HepG2 (cell line): ENCODE data around the gene TAF12. TPM values are rescaled to one million over a fixed set of nuclear protein-coding genes. Genes with fewer than 3 reads are reported as not detected.
A peak's percentile ranks its signal among the peaks of the same experiment; 100 is the strongest.

ENCODE experiments used
- ATRX ChIP-seq: sonication (generic); formaldehyde crosslinking; IDR thresholded peaks from 2 replicates; pipeline ENCODE4 v1.4.0; 2020; ENCODE audit warnings: missing genetic modification reagents, borderline replicate concordance
- KDM2A ChIP-seq: sonication (generic); formaldehyde crosslinking; IDR thresholded peaks from 2 replicates; pipeline ENCODE4 v1.4.0; 2020; ENCODE audit warnings: low read depth, missing genetic modification reagents, borderline replicate concordance
- NFRKB ChIP-seq: fragments of 450-650 bp; IDR thresholded peaks from 2 replicates; pipeline ENCODE4 v1.6.1; 2017
- RFXANK ChIP-seq: IDR thresholded peaks from 2 replicates; pipeline ENCODE4 v1.6.1; 2016
- SAP130 ChIP-seq: IDR thresholded peaks from 2 replicates; pipeline ENCODE4 v1.6.1; 2016; ENCODE audit warnings: low read depth
- SATB2 ChIP-seq: sonication (generic); formaldehyde crosslinking; IDR thresholded peaks from 2 replicates; pipeline ENCODE4 v1.5.0; 2020; ENCODE audit warnings: missing genetic modification reagents
- SIX1 ChIP-seq: sonication (generic); formaldehyde crosslinking; IDR thresholded peaks from 2 replicates; pipeline ENCODE4 v1.4.0; 2020; ENCODE audit warnings: missing genetic modification reagents, borderline replicate concordance
- TEAD3 ChIP-seq: optimal IDR thresholded peaks from 2 replicates; pipeline ENCODE3; 2016; ENCODE audit warnings: borderline replicate concordance
- TMF1 ChIP-seq: sonication (generic); formaldehyde crosslinking; IDR thresholded peaks from 2 replicates; pipeline ENCODE4 v1.8.1; 2022; ENCODE audit warnings: low read depth, missing genetic modification reagents
- ZNF121 ChIP-seq: sonication (generic); formaldehyde crosslinking; IDR thresholded peaks from 2 replicates; pipeline ENCODE4 v1.5.0; 2020; ENCODE audit warnings: mild to moderate bottlenecking, missing genetic modification reagents
- ZNF772 ChIP-seq: sonication (generic); formaldehyde crosslinking; IDR thresholded peaks from 2 replicates; pipeline ENCODE4 v1.5.0; 2020; ENCODE audit warnings: mild to moderate bottlenecking, missing genetic modification reagents
- polyA plus RNA-seq, 8 experiments: library from polyadenylated mRNA; depleted of rRNA in 3 of 8; stranded (reverse) in 7 of 8; unstranded in 1 of 8; fragments of >200 nt; fragmentation: Illumina TruSeq in 4 of 8; extraction: Trizol in 4 of 8; gene quantifications; 2 replicates each; pipeline versions ENCODE4 v1.2.1 to v1.2.3, GENCODE V29; 2011 to 2016; ENCODE audit warnings: low read depth in 4 of 8, missing spikeins in 1 of 8, mixed read lengths in 1 of 8; ENCODE audit not compliant: insufficient read depth in 1 of 8
- total RNA-seq, 5 experiments: library from RNA; depleted of rRNA; stranded (reverse); fragments of >200 nt; fragmentation: Illumina TruSeq; extraction: Trizol; gene quantifications; 2 replicates each; pipeline ENCODE4 v1.2.3, GENCODE V29; 2016; ENCODE audit warnings: low read depth in 1 of 5
- TF ChIP-seq, protein P1 (sequence below): fragments of 450-650 bp; IDR thresholded peaks from 2 replicates; pipeline ENCODE4 v1.6.1; 2017
- TF ChIP-seq, protein P2 (sequence below): sonication (generic); formaldehyde crosslinking; IDR thresholded peaks from 2 replicates; pipeline ENCODE4 v1.4.0; 2020; ENCODE audit warnings: missing genetic modification reagents
- TF ChIP-seq, protein P3 (sequence below): sonication (generic); formaldehyde crosslinking; IDR thresholded peaks from 2 replicates; pipeline ENCODE4 v1.5.0; 2020; ENCODE audit warnings: mild to moderate bottlenecking, missing genetic modification reagents, borderline replicate concordance
- TF ChIP-seq, protein P4 (sequence below): sonication (generic); formaldehyde crosslinking; IDR thresholded peaks from 2 replicates; pipeline ENCODE4 v1.8.0; 2022; ENCODE audit warnings: missing genetic modification reagents, low read depth, mild to moderate bottlenecking, borderline replicate concordance
- TF ChIP-seq, protein P5 (sequence below): fragments of 450-650 bp; IDR thresholded peaks from 2 replicates; pipeline ENCODE4 v1.6.1; 2017; ENCODE audit warnings: mild to moderate bottlenecking
- TF ChIP-seq, protein P6 (sequence below): sonication (generic); formaldehyde crosslinking; IDR thresholded peaks from 2 replicates; pipeline ENCODE4 v1.5.0; 2020; ENCODE audit warnings: missing genetic modification reagents
- TF ChIP-seq, protein P7 (sequence below): sonication (generic); formaldehyde crosslinking; IDR thresholded peaks from 2 replicates; pipeline ENCODE4 v1.4.0; 2020; ENCODE audit warnings: missing genetic modification reagents
- TF ChIP-seq, protein P8 (sequence below): sonication (generic); formaldehyde crosslinking; IDR thresholded peaks from 2 replicates; pipeline ENCODE4 v1.8.1; 2023; ENCODE audit warnings: missing genetic modification reagents, inconsistent platforms, borderline replicate concordance
- TF ChIP-seq, protein P9 (sequence below): sonication (generic); formaldehyde crosslinking; IDR thresholded peaks from 2 replicates; pipeline ENCODE4 v1.4.0; 2020; ENCODE audit warnings: missing genetic modification reagents

TAF12 gene
- total and polyA plus RNA-seq, 2 of the 13 experiments (the other 11 are each of a cell fraction or from before 2014, with no cell fraction given) = 16.3 to 17.1 TPM

DNA sequence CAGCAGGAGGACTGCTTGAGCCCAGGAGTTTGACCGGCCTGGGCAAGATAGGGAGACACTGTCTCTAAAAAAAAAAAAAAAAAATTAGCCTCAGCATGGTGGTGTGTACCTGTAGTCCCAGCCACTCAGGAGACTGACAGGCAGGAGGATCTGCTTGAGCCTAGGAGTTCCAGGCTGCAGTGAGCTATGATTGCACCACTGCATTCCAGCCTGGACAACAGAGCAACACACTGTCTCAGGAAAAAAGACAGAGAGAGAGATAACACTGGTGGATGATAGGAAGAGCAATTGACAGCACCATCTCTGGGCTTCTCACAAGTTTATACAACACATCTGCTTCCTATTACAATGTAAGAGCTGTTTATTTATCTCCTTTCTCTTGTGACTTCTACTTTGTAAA, 3.2 kb upstream of the TAF12 start (continued):
- TF ChIP-seq, protein P1, sequence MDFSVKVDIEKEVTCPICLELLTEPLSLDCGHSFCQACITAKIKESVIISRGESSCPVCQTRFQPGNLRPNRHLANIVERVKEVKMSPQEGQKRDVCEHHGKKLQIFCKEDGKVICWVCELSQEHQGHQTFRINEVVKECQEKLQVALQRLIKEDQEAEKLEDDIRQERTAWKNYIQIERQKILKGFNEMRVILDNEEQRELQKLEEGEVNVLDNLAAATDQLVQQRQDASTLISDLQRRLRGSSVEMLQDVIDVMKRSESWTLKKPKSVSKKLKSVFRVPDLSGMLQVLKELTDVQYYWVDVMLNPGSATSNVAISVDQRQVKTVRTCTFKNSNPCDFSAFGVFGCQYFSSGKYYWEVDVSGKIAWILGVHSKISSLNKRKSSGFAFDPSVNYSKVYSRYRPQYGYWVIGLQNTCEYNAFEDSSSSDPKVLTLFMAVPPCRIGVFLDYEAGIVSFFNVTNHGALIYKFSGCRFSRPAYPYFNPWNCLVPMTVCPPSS = no peak
- TF ChIP-seq, protein P2, sequence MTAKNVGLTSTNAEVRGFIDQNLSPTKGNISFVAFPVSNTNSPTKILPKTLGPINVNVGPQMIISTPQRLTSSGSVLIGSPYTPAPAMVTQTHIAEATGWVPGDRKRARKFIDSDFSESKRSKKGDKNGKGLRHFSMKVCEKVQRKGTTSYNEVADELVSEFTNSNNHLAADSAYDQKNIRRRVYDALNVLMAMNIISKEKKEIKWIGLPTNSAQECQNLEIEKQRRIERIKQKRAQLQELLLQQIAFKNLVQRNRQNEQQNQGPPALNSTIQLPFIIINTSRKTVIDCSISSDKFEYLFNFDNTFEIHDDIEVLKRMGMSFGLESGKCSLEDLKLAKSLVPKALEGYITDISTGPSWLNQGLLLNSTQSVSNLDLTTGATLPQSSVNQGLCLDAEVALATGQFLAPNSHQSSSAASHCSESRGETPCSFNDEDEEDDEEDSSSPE (CRISPR knock-in tag) = no peak
- peak; percentile 69 for TF ChIP-seq SAP130 (CRISPR knock-in tag)
- TF ChIP-seq, protein P3, sequence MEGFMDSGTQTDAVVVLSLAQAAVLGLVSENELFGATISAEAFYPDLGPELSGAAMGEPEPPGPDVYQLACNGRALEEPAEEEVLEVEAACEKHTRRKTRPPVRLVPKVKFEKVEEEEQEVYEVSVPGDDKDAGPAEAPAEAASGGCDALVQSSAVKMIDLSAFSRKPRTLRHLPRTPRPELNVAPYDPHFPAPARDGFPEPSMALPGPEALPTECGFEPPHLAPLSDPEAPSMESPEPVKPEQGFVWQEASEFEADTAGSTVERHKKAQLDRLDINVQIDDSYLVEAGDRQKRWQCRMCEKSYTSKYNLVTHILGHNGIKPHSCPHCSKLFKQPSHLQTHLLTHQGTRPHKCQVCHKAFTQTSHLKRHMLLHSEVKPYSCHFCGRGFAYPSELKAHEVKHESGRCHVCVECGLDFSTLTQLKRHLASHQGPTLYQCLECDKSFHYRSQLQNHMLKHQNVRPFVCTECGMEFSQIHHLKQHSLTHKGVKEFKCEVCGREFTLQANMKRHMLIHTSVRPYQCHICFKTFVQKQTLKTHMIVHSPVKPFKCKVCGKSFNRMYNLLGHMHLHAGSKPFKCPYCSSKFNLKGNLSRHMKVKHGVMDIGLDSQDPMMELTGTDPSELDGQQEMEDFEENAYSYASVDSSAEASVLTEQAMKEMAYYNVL (CRISPR knock-in tag) = peak; percentile 65; the same call in 1 of the 2 replicates
- TF ChIP-seq, protein P4, sequence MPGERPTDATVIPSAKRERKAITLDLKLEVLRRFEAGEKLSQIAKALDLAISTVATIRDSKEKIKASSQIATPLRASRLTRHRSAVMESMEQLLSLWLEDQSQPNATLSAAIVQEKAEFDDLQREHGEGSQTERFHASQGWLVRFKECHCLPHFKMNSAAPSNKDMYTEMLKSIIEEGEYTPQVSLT = no peak
- TF ChIP-seq ATRX = no peak
- TF ChIP-seq ZNF121 = peak; percentile 96
- TF ChIP-seq SATB2 = no peak
- TF ChIP-seq TMF1 (CRISPR knock-in tag) = no peak
- TF ChIP-seq KDM2A = no peak
- TF ChIP-seq SIX1 = no peak
- TF ChIP-seq, protein P5, sequence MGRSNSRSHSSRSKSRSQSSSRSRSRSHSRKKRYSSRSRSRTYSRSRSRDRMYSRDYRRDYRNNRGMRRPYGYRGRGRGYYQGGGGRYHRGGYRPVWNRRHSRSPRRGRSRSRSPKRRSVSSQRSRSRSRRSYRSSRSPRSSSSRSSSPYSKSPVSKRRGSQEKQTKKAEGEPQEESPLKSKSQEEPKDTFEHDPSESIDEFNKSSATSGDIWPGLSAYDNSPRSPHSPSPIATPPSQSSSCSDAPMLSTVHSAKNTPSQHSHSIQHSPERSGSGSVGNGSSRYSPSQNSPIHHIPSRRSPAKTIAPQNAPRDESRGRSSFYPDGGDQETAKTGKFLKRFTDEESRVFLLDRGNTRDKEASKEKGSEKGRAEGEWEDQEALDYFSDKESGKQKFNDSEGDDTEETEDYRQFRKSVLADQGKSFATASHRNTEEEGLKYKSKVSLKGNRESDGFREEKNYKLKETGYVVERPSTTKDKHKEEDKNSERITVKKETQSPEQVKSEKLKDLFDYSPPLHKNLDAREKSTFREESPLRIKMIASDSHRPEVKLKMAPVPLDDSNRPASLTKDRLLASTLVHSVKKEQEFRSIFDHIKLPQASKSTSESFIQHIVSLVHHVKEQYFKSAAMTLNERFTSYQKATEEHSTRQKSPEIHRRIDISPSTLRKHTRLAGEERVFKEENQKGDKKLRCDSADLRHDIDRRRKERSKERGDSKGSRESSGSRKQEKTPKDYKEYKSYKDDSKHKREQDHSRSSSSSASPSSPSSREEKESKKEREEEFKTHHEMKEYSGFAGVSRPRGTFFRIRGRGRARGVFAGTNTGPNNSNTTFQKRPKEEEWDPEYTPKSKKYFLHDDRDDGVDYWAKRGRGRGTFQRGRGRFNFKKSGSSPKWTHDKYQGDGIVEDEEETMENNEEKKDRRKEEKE = no peak
- TF ChIP-seq, protein P6, sequence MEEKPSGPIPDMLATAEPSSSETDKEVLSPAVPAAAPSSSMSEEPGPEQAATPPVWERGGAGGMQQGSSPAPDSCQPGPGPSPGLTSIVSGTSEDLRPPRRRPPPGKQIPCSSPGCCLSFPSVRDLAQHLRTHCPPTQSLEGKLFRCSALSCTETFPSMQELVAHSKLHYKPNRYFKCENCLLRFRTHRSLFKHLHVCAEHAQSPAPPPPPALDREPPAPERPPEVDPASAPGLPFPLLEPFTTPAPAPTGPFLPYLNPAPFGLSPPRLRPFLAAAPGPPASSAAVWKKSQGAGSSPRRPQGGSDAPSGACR (CRISPR knock-in tag) = no peak
- TF ChIP-seq ZNF772 (CRISPR knock-in tag) = no peak
- TF ChIP-seq, protein P7, sequence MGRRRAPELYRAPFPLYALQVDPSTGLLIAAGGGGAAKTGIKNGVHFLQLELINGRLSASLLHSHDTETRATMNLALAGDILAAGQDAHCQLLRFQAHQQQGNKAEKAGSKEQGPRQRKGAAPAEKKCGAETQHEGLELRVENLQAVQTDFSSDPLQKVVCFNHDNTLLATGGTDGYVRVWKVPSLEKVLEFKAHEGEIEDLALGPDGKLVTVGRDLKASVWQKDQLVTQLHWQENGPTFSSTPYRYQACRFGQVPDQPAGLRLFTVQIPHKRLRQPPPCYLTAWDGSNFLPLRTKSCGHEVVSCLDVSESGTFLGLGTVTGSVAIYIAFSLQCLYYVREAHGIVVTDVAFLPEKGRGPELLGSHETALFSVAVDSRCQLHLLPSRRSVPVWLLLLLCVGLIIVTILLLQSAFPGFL (CRISPR knock-in tag) = no peak
- TF ChIP-seq TEAD3 (CRISPR knock-in tag) = peak; percentile 98
- TF ChIP-seq RFXANK (CRISPR knock-in tag) = no peak
- TF ChIP-seq, protein P8, sequence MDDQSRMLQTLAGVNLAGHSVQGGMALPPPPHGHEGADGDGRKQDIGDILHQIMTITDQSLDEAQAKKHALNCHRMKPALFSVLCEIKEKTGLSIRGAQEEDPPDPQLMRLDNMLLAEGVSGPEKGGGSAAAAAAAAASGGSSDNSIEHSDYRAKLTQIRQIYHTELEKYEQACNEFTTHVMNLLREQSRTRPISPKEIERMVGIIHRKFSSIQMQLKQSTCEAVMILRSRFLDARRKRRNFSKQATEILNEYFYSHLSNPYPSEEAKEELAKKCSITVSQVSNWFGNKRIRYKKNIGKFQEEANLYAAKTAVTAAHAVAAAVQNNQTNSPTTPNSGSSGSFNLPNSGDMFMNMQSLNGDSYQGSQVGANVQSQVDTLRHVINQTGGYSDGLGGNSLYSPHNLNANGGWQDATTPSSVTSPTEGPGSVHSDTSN (CRISPR knock-in tag) = no peak
- TF ChIP-seq NFRKB = no peak
- TF ChIP-seq, protein P9, sequence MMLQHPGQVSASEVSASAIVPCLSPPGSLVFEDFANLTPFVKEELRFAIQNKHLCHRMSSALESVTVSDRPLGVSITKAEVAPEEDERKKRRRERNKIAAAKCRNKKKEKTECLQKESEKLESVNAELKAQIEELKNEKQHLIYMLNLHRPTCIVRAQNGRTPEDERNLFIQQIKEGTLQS = no peak
